HG03095 (cell line): ENCODE measurements around the gene SRSF10.
"Not testable (repeated sequence)": the region's sequence is repeated elsewhere in the genome, so short reads cannot be mapped to it uniquely, and the experiment has no call there.

Experiments
- ATAC-seq: cut with Tn5 transposase; IDR thresholded peaks from one replicate; pipeline ENCODE4 v1.9.1; 2021; ENCODE audit warnings: moderate library complexity; ENCODE audit not compliant: unreplicated experiment

The SRSF10 gene

DNA sequence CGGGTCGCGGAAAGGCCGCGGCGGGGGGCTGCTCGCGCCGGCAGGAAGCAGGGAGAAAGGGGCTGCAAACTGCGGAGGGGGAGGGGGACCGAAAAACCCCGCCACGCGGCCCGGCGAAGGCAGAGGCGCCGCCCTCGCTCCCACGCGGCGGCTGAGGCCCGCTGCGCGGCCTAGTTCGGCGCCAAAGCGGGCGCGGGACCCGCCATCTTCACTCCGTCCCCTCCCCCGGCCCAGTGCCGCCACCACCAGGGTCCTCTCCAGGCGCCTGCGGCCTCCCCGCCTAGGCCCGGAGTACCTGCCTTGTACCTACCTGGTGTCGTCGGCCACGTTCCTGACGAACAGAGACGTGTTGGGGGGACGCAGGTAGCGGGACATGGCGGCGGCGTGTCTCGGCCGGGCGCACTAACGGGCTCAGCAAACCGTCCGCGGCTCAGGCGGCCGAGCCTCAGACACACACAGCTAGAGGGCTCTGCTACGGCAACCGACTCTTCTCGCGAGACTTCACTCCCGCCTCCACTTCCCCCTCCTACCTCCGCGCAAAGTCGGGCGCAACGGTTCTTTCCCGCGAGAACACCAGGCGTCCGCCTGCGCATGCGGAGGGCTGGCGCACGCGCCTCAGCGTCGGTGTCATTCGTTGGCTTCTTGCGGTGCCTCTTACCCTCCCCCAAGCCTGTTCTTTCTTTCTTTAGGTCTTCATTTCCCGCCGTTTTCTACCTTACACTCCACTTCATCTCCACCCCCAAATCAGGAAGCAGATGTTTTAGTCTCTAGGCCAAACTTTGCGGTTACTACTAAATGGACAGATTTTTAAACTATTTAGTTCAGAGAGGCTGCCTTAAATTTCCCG lies at the start of gene SRSF10:
SRSF10 (minus strand) TSS at position 447 of the 847 bp plus-strand sequence; CDS start at position 375, 72 bp downstream.
- ATAC-seq: peak; percentile 71

GRCh38 chr1:24027838-24028468 lies 47.8 kb upstream of the SRSF10 start:
- ATAC-seq: no peak

GRCh38 chr1:24022581-24023361 lies 42.6 kb upstream of the SRSF10 start:
- ATAC-seq: no peak

- no peak for ATAC-seq
Measured at GRCh38 chr1:24021403-24022266, 41.5 kb upstream of the SRSF10 start.

DNA sequence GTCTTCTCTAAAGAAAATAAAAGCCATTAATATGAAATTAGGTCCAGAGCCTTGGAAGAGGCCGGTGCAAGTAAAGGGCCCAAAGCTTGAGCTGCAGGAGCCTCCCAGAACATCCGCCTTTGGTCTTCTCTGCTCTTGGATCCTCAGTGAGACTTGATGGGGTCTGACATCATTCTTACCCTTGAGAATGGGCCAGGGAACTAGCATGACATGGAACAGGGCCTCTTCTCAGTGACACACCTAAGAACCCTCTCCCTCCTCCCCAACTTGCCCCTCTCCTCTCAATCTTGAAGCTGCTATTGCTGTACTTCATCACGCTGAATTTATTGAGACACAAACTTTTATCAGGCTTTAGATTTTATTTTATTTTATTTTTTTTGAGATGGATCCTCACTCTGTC lies 40.3 kb upstream of the SRSF10 start:
- no peak for ATAC-seq

DNA sequence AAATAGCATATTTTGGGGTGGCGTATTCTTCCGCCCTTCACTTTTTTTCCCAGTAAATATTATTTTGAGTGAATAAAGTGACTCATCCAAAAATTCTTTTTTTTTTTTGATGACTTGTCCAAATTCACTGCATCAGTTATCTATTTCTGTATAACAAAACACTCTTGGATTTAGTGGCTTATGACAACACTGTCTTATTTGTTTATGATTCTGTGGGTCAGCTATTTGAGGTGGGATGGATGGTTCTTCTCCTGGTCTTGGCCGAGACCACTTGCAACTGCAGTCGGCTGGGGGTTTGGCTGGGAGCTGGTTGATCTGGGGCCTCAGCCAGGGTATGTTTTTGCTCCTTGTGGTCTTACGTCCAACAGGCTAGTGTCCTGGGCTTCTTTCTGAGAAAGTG lies 39.9 kb upstream of the SRSF10 start:
- ATAC-seq: no peak

DNA sequence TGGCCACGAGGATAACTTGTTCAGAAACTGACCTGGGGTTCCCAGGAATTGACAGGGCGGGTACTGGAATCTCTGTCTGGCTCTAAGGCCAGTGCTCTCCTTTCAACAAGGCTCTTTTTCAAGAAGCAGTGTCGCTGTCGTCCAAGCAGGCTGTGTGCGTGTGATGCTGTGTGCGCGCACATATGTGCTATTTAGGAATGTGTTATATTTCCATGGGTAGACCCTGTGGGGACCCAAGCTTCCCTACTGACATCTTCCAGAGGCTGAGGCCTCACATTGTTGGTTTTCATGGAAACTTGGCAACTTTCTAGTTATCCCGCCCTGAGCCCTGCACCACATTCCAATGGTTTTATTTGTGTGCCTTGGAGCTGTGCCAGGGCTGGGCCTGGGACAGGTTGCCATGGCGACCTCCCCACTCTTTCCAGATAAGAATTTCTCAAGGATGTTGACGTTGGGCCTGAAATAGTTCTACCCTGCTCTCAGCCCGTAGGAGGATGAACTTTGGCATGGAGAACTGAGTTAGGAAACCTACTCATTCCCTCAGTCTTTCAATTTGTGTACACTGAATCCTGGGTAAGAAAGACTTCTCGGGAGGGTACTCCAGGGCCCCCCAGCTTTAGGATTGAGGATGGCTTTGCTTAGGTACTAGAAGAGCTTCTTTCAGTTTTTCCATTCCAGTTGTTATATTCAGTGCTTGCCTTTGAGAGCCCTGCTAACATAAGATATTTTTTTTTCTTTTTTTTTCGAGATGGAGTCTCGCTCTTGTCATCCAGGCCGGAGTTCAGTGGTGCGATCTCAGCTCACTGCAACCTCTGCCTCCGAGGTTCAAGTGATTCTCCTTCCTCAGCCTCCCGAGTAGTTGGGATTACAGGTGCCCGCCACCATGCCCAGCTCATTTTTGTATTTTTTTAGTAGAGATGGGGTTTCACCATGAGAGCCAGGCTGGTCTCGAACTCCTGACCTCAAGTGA lies 38.8 kb upstream of the SRSF10 start:
- ATAC-seq: no peak

DNA sequence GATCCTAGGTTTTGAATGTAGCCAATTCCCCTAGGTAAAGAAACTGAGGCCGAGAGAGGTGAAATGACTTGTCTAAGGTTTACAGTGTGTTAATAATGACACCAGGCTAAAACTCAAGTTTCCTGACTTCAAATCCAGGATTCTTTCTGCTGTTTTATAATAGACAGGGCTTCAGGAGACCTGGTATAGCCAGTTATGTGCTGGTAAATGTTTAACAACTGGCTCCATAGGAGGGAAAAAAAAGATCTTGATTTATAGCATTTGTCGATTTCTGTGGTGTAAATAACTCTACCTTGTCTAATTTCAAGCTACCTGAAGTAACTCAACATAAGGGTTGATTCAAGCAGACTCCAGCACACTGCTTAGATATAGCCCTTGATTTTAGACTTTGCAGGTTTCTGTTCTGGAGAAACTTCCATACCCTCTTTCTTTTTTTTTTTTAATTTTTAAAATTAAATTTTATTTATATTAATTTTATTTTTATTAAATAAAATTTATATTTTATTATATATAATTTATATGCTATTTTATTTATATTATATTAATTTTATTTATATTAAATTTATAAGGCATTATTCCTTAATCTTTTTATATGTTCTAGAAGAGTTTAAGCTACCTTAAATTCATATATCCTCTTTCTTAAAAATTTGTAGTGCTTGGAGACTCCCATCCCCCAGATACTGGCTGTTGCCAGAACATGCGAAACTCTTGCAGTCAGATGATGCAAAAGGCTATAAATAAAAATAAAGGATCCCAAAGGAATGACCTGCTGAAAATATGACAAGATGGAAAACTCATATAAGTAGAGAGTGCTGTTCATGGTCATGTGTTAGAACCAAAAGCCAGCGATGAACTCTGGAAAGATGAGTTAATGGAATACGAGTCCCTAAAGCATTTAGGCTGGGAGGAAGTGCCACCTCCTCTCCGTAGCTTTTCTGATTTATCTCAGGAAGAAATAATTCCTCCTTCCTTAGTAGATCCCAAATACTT lies 35.4 kb upstream of the SRSF10 start:
- no peak for ATAC-seq

DNA sequence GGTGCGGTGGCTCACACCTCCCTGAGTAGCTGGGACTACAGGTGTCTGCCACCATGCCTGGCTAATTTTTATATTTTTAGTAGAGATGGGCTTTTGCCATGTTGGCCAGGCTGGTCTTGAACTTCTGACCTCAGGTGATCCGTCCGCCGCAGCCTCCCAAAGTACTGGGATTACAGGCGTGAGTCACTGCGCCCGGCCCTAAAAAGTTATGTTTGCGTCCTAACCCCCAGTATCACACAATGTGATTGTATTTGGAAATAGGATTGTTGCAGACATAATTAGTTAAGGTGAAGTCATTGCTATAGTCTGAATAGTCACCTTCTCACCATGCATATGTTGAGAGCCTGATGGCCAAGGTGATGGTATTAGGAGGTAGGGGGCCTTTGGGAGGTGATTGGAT lies 32.8 kb upstream of the SRSF10 start:
- not testable (repeated sequence) for ATAC-seq

DNA sequence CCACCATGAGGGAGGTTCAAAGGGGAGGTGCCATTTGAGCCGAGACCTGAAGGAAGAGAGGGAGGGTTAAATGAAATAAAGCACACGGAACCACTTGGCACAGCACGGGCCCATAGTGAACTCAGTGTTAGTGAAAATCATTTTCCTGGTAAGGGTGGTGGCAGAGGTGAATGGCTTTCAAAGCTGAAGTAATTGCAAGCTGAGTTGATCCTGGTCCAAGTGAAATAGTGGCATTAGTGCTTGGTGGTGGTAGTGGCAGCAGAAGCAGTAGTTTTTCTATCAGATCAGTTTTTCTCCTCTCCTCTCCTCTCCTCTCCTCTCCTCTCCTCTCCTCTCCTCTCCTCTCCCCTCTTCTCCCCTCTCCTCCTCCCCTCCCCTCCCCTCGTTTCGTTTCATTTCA lies 30.5 kb upstream of the SRSF10 start:
- ATAC-seq: no peak

- ATAC-seq: no peak
Measured at GRCh38 chr1:24009406-24009805, 29.3 kb upstream of the SRSF10 start.

- not testable (repeated sequence) for ATAC-seq
Measured at GRCh38 chr1:24008574-24009184, 28.6 kb upstream of the SRSF10 start.

DNA sequence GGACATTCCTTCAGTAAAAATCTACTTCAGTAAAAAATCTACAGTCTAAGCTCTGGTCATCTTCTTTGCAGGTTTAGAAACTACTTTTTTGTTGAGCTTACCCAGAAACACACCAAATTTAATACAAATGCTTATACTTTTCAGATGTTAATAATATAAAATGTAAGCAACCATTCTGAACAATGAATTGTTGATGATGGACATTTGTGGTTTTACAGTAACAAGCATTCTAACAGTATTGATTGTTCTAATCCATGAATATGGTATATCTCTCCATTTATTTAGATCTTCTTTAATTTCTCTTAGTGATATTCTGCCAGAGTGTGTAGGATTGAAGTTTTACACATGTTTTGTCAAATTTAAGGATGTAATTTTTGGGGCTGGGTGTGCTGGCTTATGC lies 27.0 kb upstream of the SRSF10 start:
- ATAC-seq: no peak

GRCh38 chr1:24005163-24005562 lies 25.0 kb upstream of the SRSF10 start:
- ATAC-seq: no peak

DNA sequence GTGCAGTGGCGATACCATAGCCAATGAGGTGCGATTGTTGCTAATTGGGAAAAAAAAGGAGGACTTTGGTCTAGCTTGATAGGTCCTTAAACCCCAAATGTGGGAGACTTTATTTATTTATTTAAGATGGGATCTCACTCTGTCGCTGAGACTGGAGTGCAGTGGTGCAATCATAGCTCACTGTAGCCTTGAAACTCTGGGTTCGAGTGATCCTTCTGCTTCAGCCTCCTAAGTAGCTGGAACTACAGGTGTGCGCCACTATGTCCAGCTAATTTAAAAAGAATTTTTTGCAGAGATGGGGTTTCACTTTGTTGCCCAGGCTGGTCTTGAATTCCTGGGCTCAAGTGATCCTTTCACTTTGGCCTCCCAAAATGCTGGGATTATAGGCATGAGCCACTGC lies 24.0 kb upstream of the SRSF10 start:
- ATAC-seq: no peak

DNA sequence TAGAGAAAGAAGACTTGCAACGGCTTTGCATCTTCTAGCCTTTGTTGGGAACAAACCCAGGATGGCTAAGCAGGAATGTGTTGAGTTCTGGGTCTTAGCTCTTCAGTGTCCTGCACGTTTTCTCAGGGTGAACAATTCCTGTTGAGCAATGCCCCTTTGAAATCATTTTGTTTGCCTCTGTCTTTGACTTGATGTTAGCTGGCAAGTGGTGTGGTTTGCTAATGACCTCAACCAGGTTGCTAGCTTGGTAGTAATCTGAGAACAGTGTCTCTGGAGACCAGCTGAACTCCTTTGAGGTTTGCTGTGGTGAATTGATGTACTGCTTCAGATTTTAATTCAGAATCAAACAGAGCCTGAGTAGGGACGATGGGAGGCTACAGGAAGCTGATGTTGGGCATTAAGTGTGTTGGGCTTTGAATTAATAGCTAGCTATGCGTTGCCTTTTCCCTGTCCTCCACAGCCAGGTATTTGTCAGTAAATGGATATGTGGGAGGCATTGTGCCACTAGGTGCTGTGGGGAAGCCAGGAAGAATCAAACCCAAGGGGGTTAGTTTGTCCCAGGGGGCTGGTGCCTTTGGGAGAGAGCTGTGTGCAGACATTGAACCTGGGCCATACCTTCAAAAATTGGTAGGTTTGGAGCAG lies 23.3 kb upstream of the SRSF10 start:
- no peak for ATAC-seq

- no peak for ATAC-seq
Measured at GRCh38 chr1:24002695-24003094, 22.6 kb upstream of the SRSF10 start.
